Cardiac ventricle fibroblast (primary cell): Measurements from ENCODE around the gene TGFB1. TPM values are rescaled to one million over a fixed set of nuclear protein-coding genes. Genes with fewer than 3 reads are reported as not detected.

Experiments used
- total RNA-seq: library from RNA; depleted of rRNA; stranded (reverse); fragments of >200 nt; gene quantifications from 2 replicates; pipeline ENCODE4 v1.2.3, GENCODE V29; 2015

The TGFB1 gene
- 65.2 and 74.3 TPM in 2 replicates for total RNA-seq

GRCh38 chr19:41353466-41354342 lies at the start of gene TGFB1:
TSS of gene TGFB1 (minus strand) at chr19:41353922. CDS start at chr19:41353044, 878 bp downstream.

DNA sequence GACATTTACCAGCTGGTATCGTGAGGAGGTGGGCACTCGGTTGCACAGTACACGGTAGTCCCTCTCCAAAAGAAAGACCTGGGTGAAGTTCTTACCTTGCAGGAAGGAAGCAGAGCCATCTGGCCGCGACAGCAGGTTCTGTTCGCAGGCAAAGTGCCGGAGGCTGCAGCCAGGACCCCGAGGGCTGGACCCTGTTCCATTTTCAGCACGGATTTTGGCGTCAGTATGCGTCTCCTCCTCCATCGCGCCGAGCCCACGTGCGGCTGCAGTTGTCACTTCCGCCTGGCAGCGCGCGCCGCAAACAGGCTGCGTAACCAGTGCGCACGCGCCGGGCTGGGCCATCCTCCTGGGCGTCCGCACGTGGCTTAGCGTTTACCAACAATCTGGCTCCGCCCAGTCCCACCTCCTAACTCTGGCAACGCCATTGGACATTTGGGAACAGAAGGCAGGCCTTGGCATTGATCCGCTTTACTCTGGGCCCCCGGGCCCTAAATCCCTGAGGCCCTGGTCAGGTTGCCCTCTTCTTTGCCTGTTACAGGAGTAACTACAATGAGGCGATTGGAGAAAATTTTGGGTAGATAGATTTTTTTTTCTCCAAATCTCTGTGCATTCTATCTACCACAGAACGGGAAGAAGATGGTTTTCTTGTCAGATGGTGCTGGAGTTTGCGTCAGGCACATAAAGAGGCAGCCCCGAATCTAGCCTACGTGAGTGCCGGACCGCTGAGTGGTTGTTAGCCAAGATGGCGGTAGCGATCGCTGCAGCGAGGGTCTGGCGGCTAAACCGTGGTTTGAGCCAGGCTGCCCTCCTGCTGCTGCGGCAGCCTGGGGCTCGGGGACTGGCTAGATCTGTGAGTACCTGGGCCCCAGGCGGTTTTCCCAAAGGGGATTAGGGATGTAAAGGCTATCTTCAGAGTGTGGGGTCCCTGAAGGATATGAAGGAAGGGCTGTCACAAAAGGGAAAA lies 43.6 kb upstream of the TGFB1 start, which contains the start of the genes BCKDHA and EXOSC5:
Gene BCKDHA, plus strand, starts transcription at position 733 of the 964 bp plus-strand sequence. Its CDS starts 10 bp downstream, at position 743.
Gene EXOSC5, minus strand, starts transcription at position 274 of the 964 bp plus-strand sequence. Its CDS starts 31 bp downstream, at position 243.

GRCh38 chr19:41376241-41376997 lies 22.7 kb upstream of the TGFB1 start, which contains the start of gene TMEM91:
TSS of gene TMEM91 (plus strand) at chr19:41376533. CDS start at chr19:41378310, 1,777 bp downstream.

GRCh38 chr19:41363753-41364523 lies 10.2 kb upstream of the TGFB1 start, which contains the start of gene B9D2:
TSS of gene B9D2 (minus strand) at chr19:41364149. CDS start at chr19:41363519, 630 bp downstream.

DNA sequence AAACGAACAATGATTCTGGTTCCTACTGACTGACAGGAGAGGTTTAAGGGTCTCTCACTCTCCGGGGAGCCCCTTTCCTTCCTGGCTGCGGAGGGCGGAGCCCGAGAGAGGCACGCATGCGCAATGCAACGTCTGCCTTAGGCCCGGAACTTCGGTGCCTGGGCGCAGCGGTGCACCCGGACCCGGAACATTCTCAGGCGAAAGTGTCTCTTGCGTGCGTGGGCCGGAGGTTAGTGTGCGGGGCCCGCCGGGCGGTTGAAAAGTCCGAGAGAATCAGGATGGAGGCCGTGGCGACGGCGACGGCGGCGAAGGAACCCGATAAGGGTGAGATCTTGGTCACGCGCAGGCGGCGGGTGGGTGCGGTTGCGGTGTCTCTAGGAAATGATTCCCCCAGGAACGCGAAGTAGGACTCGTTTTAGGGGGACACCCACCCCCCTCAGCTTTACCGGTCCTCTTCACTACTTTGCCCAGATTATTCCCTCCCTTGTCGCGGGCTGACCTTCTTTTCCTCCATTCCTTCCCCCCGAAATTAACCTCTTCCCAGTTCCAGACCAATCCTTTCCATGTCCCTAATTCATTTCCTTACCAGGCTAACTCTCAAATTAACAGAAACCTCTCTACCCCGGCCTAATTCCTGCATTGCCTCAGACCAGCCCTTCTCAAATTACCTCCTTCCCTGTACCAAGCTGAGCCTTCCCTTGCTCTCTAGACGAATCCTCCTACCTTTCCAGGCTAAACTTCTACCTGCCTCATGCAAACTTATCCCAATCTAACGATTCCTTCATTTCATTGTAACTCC lies 43.5 kb downstream of the TGFB1 start, which contains the start of gene CCDC97:
Gene CCDC97, plus strand, starts transcription at position 140 of the 799 bp plus-strand sequence. Its CDS starts 139 bp downstream, at position 279.

Other genes starting within 250 kb of the TGFB1 start
- not detected in 2 replicates for gene CYP2F1, start 239.5 kb downstream of the TGFB1 start, total RNA-seq
- not detected in 2 replicates for gene CYP2S1, start 160.7 kb downstream of the TGFB1 start, total RNA-seq
- 44.3 and 52.9 TPM in 2 replicates for gene AXL, start 134.7 kb downstream of the TGFB1 start, total RNA-seq
- 117 and 119 TPM in 2 replicates for gene HNRNPUL1, start 89.5 kb downstream of the TGFB1 start, total RNA-seq
- 11.9 and 12.0 TPM in 2 replicates for gene CCDC97, start 43.8 kb downstream of the TGFB1 start, total RNA-seq
- gene B9D2, start 10.2 kb upstream of the TGFB1 start, total RNA-seq: 1.7 and 6.1 TPM in 2 replicates
- 5.5 and 8.5 TPM in 2 replicates for gene TMEM91, start 22.6 kb upstream of the TGFB1 start, total RNA-seq
- gene EXOSC5, start 43.4 kb upstream of the TGFB1 start, total RNA-seq: 15.2 and 25.5 TPM in 2 replicates
- gene BCKDHA, start 43.9 kb upstream of the TGFB1 start, total RNA-seq: 30.8 and 37.3 TPM in 2 replicates
- 0.78 and 1.2 TPM in 2 replicates for gene B3GNT8, start 73.5 kb upstream of the TGFB1 start, total RNA-seq
- 28.8 and 31.2 TPM in 2 replicates for gene DMAC2, start 86.0 kb upstream of the TGFB1 start, total RNA-seq
- not detected in 2 replicates for gene ERICH4, start 89.2 kb upstream of the TGFB1 start, total RNA-seq
- gene CEACAM21, start 222.2 kb upstream of the TGFB1 start, total RNA-seq: not detected in 2 replicates